ENCODE measurements around the gene REXO1.

REXO1 gene

DNA sequence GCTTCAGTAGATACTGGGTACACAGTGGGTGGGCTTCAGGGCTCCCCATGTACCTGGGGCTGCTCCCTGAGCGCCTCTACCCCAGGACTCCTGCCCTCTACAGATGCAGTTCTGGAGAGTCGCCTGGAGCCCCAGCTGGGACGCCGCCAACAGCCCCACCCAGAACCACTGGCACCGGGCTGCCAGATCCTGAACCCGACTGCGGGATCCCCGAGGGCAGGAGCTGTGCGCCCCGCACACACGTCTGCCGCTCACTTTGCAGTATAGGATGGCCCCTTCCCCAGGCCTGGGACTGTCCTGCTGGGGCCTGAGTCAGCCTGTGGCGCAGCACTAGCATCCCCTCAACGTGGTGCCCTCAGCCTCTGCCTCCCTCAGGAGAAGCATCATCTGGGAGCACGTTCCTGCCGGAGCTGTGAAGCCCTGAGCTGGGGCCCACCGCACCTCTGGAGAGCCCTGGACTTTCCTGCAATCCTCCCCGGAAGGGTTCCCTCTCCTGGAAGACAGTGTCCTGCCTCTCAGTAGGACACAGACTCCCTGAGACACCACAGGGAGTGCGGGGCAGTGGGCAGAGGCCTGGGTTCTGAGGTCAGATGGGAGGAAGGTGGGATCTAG is 3.7 kb downstream of the REXO1 start:
- peaks cover 9% of the 10 kb centered on the region for H3K4me1 ChIP-seq (ENCODE audit: insufficient read depth, low read length)
- no peaks in the 10 kb centered on the region for H3K27me3 ChIP-seq (ENCODE audit: insufficient read depth, low read length)
- WGBS: 95% methylated on average over 18 of the region's 19 CpGs
- H3K36me3 ChIP-seq (ENCODE audit: insufficient read depth, low read length): no peaks in the 10 kb centered on the region
- H3K9ac ChIP-seq (ENCODE audit: low read depth, low read length): no peak overlapping the region
- H3K4me3 ChIP-seq (ENCODE audit: low read length): no peak overlapping the region
- no peaks in the 10 kb centered on the region for H3K9me3 ChIP-seq (ENCODE audit: insufficient read depth, low read depth, low read length)
- no peak overlapping the region for H3K27ac ChIP-seq (ENCODE audit: low read depth, low read length)

DNA sequence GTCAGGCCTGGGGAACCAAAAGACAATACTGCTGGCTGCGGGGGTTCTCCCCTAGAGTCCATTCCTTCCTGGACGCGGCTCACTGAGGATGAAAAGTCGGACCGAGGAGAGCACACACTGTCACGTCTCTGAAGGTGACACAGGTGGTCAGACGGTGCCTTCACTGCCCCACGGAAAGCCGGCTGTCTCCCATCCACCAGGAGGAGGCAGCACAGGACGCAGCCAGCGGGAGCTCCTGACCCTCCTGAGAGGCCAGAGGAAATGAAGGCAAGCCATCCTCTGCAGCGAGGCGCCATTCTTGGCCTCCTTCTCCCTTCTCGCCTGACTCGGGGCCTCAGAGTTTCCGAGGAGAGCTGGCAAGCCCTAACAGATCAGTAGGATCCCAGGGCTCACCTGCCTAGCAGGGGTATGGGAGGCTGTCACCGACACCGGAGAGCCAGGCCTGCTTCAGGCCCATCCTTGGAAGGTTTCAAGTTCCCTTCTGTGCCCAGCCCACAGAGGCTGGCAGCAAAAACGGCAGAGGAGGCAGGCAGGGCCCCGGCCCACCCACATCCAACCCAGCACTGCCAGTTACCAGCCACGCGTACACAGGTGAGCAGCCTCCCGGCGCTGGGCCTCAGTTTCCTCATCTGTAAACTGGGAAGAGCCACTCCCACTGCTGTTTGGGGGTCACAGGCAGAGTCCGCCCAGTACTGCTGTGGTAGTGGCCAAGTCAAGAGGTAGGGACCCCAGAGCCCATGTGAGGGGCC is 4.5 kb downstream of the REXO1 start:
- WGBS: 90% methylated on average over 25 of the region's 25 CpGs
- Histone ChIP-seq H3K36me3 (ENCODE audit: insufficient read depth, low read length) (no peaks in the 10 kb centered on the region), H3K27me3 (ENCODE audit: insufficient read depth, low read length) (no peaks in the 10 kb centered on the region), H3K4me3 (ENCODE audit: low read length) (no peak overlapping the region), H3K27ac (ENCODE audit: low read depth, low read length) (no peak overlapping the region), H3K9ac (ENCODE audit: low read depth, low read length) (no peak overlapping the region), H3K4me1 (ENCODE audit: insufficient read depth, low read length) (peaks cover 9% of the 10 kb centered on the region), H3K9me3 (ENCODE audit: insufficient read depth, low read depth, low read length) (no peaks in the 10 kb centered on the region)

DNA sequence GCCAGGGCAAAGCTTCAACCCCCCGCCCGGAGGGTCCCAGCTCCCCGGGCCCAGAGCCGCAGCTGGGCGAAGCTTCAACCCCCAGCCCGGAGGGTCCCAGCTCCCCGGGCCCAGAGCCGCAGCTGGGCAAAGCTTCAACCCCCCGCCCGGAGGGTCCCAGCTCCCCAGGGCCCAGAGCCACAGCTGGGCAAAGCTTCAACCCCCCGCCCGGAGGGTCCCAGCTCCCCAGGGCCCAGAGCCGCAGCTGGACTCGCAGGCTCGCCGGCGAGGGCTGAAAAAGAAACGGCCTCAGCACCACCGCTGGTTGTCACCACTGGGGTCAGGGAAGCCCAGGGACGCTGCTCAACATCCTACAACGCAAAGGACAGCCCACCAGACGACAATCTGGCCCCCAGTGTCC is 5.2 kb downstream of the REXO1 start:
- Histone ChIP-seq H3K27ac (ENCODE audit: low read depth, low read length) (no peak overlapping the region), H3K9me3 (ENCODE audit: insufficient read depth, low read depth, low read length) (no peaks in the 10 kb centered on the region), H3K9ac (ENCODE audit: low read depth, low read length) (peak overlapping the region; percentile 5; the same call in 1 of the 2 replicates), H3K36me3 (ENCODE audit: insufficient read depth, low read length) (no peaks in the 10 kb centered on the region), H3K4me3 (ENCODE audit: low read length) (no peak overlapping the region), H3K27me3 (ENCODE audit: insufficient read depth, low read length) (no peaks in the 10 kb centered on the region), H3K4me1 (ENCODE audit: insufficient read depth, low read length) (peaks cover 9% of the 10 kb centered on the region)
- 93% methylated on average over 22 of the region's 22 CpGs for WGBS

DNA sequence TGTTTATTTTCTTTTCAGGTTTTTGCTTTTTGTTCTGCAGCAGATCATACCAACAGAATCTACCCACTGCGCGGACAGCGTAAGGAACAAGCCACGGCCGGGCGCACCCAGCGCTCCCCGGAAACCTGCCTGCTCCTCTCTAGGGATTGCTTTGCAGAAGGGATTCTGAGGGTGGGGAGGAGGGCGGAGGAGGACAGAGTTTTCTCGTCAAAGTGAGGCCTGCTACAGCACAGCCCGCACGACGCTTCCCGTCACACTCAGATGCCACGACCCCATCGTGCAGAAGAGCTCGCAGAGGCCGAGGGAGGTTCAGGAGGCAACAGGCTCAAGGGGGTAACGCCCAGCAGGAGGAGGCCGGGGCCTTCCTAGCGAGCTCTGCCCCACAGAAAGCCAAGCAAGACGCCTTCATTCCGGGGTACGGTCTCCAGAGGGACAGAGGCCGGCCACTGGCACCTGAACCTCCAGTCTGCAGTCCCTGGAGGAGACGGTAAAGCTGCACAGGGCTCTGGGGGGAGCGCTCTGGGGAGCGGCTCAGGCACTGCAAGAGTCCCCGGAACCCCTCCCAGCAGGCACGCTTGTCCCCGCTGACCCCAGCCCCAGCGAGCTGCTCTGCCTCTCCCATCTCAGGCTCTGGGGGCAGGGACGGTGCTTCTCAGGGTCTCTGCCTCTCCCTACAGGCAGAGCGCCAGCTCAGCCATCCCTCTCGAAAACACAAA is 6.9 kb downstream of the REXO1 start:
- Histone ChIP-seq H3K36me3 (ENCODE audit: insufficient read depth, low read length) (no peaks in the 10 kb centered on the region), H3K4me3 (ENCODE audit: low read length) (no peak overlapping the region), H3K27me3 (ENCODE audit: insufficient read depth, low read length) (no peaks in the 10 kb centered on the region), H3K9me3 (ENCODE audit: insufficient read depth, low read depth, low read length) (no peaks in the 10 kb centered on the region), H3K27ac (ENCODE audit: low read depth, low read length) (0 out of 2 replicates have a peak overlapping the region, but pooled peaks have one; percentile 13), H3K9ac (ENCODE audit: low read depth, low read length) (no peak overlapping the region; the same call in 1 of the 2 replicates), H3K4me1 (ENCODE audit: insufficient read depth, low read length) (no peaks in the 10 kb centered on the region)
- WGBS: 92% methylated on average over 35 of the region's 35 CpGs

DNA sequence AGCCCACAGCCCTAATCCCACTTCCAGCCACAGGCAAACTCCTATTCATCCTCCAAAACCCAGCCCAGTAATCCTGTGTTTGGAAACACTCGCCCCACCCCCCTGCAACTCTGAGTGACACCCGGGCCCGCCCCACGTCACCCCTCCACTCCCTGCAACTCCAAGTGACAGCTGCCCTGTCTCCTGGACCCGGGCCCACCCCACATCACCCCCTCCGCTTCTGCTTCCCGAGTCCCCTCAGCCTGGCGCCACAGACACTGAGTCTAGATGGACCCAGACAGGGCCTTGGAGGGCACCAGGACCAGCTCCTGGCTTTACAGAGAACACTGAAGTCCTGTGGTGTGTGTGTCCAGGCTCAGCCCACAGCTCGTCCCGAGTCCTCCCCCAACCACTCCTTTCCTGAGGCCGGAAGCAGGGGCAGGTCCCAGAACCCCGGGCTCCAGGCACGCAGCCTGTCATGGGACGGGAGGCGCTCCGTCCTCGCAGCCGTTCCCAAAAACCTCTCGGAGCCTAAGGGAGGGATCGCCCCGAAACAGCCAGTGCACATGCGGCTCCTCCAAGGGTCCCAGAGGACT is 7.7 kb downstream of the REXO1 start:
- H3K4me3 ChIP-seq (ENCODE audit: low read length): no peak overlapping the region
- H3K27me3 ChIP-seq (ENCODE audit: insufficient read depth, low read length): no peaks in the 10 kb centered on the region
- no peaks in the 10 kb centered on the region for H3K36me3 ChIP-seq (ENCODE audit: insufficient read depth, low read length)
- no peaks in the 10 kb centered on the region for H3K4me1 ChIP-seq (ENCODE audit: insufficient read depth, low read length)
- 0 out of 2 replicates have a peak overlapping the region, but pooled peaks have one; percentile 13 for H3K27ac ChIP-seq (ENCODE audit: low read depth, low read length)
- H3K9ac ChIP-seq (ENCODE audit: low read depth, low read length): peak overlapping the region; percentile 14; the same call in 1 of the 2 replicates
- 89% methylated on average over 22 of the region's 22 CpGs for WGBS
- H3K9me3 ChIP-seq (ENCODE audit: insufficient read depth, low read depth, low read length): no peaks in the 10 kb centered on the region

DNA sequence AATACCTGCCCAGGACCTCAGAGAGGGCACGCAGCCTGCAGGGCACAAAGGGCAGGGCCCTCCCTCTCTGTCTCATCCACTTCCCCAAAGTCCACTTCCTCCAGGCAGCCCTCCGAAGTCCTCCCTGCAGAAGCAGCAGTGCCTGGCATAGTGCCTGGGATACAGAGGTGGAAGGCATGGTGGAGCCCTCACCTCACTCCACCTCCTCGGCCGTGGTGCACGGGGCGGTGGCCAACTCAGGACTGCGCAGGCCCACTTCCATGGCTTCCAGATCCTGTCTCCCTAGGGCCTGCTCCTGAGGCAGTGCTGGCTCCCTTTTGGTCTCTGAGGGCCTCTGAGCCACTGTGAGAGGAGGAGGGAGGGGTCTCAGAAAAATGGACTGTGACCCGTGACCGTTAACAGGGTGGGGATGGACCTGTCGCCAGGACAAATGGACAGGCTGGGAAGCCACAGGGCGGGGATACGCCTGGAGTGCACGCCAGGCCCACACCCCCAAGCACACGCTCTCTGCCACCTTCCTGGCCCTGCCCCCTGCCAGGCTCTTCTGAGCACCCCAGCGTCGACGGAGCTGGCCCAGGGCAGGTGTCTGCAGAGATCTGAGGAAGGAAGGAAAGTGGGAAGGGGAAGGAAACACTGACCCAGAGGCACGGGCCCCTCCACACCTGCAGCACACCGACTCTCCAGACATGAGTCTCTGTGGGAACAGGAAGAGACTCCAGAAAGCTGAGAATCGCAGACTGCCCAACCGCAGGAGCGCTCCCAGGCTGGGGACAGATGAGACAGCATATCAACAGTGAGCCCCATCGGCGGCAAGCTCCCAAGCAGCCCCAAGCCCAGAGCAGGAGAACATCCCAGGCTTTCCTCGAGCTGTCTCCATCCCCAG is 8.4 kb downstream of the REXO1 start:
- no peak overlapping the region for H3K4me3 ChIP-seq (ENCODE audit: low read length)
- no peaks in the 10 kb centered on the region for H3K4me1 ChIP-seq (ENCODE audit: insufficient read depth, low read length)
- no peaks in the 10 kb centered on the region for H3K36me3 ChIP-seq (ENCODE audit: insufficient read depth, low read length)
- no peaks in the 10 kb centered on the region for H3K27me3 ChIP-seq (ENCODE audit: insufficient read depth, low read length)
- H3K9ac ChIP-seq (ENCODE audit: low read depth, low read length): no peak overlapping the region
- no peak overlapping the region for H3K27ac ChIP-seq (ENCODE audit: low read depth, low read length)
- 95% methylated on average over 25 of the region's 25 CpGs for WGBS
- no peaks in the 10 kb centered on the region for H3K9me3 ChIP-seq (ENCODE audit: insufficient read depth, low read depth, low read length)

DNA sequence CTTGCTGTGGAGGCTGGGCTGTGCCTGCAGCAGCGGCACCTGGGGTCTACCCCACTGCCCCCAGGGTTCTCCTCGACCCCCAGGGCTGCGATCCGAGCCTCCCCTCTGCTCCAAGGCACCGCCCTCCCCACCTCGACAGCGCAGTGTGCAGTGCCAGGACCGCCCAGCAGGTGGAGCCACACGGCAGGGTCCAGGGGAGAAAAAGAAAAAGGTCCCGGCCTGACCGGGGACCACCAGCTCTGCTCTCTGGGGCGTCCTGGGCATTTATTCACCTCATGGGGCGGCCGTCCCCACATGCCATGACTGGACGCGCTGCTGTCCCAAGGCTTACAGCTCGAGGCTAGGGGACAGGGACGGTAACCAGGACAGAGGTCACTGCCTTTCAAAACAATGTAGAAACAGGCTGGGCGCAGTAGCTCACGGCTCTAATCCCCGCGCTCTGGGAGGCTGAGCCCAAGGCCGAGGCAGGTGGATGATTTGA is 10.6 kb downstream of the REXO1 start:
- 41% methylated on average over 23 of the region's 23 CpGs for WGBS
- no peak overlapping the region for H3K27ac ChIP-seq (ENCODE audit: low read depth, low read length)
- H3K4me3 ChIP-seq (ENCODE audit: low read length): no peak overlapping the region
- no peaks in the 10 kb centered on the region for H3K9me3 ChIP-seq (ENCODE audit: insufficient read depth, low read depth, low read length)
- no peak overlapping the region for H3K9ac ChIP-seq (ENCODE audit: low read depth, low read length)
- no peaks in the 10 kb centered on the region for H3K36me3 ChIP-seq (ENCODE audit: insufficient read depth, low read length)
- H3K4me1 ChIP-seq (ENCODE audit: insufficient read depth, low read length): no peaks in the 10 kb centered on the region
- H3K27me3 ChIP-seq (ENCODE audit: insufficient read depth, low read length): no peaks in the 10 kb centered on the region

DNA sequence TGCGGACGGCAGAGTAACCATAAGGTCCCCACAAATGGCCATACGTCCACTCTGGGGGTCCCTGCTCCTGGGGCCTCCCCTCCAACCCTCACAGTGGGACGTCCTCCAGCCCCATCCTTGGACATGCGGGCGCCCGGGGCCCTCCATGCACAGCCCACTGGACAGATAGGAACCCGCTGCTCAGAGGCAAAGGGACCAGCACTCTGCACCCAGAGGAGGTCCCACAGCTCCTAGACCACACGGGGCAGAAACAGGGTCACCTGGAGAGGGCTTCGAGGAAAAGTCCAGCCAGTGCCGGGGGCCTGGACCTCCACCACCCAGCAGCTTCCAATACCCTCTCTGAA is 11.1 kb downstream of the REXO1 start:
- no peak overlapping the region for H3K9ac ChIP-seq (ENCODE audit: low read depth, low read length)
- H3K27ac ChIP-seq (ENCODE audit: low read depth, low read length): no peak overlapping the region
- no peaks in the 10 kb centered on the region for H3K4me1 ChIP-seq (ENCODE audit: insufficient read depth, low read length)
- no peaks in the 10 kb centered on the region for H3K36me3 ChIP-seq (ENCODE audit: insufficient read depth, low read length)
- H3K27me3 ChIP-seq (ENCODE audit: insufficient read depth, low read length): no peaks in the 10 kb centered on the region
- WGBS: 87% methylated on average over 11 of the region's 11 CpGs
- H3K4me3 ChIP-seq (ENCODE audit: low read length): no peak overlapping the region
- no peaks in the 10 kb centered on the region for H3K9me3 ChIP-seq (ENCODE audit: insufficient read depth, low read depth, low read length)

DNA sequence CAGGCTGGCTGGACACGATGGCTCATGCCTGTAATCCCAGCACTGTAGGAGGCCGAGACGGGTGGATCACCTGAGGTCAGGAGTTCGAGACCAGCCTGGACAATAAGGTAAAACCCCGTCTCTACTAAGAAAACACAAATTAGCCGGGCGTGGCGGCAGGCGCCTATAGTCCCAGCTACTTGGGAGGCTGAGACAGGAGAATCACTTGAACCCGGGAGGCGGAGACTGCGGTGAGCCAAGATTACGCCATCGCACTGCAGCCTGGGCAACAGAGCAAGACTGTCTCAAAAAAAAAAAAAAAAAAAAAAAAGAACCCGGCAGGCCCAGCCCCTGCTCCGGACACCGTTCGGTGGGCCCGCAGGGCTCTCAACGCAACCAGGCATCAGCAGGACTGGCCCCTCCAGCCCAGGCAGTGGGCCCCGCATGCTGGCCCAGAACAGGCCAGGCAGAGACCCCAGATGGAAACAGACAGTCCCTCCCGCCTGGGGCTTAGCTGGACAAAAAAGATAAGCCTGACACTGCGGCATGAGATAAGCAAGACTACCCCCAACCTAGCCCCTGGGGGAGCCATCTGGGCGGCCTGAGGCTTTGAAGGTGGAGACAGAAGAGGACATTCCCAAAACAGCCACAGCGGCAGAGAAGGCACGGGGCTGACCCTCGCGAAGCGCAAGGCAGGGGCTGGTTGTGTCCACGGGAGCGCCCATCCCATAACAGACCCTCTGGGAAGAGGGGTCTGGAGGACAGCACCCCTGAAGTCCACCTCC is 11.6 kb downstream of the REXO1 start:
- no peaks in the 10 kb centered on the region for H3K4me1 ChIP-seq (ENCODE audit: insufficient read depth, low read length)

DNA sequence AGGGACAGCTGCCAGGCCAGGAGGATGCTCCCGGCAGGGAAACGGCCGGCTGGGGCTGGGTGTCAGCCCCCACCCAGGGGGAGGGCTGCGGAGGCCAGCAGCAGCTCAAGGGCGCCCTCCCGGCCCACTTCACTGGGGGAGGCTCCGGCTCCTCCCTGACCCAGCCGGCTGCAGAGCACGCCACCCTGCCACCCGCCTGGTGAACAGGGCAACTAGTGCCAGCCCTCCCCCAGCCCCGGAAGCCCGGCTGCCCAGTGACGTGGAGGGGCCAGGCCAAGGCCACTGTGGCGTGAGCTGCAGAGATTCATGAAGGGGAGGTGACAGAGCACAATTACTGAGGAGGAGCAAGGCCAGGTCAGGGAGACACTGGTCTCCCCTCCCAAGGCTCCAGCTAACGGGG is 14.7 kb downstream of the REXO1 start:
- no peak overlapping the region for H3K9ac ChIP-seq (ENCODE audit: low read depth, low read length)
- no peak overlapping the region for H3K4me3 ChIP-seq (ENCODE audit: low read length)
- WGBS: 91% methylated on average over 15 of the region's 15 CpGs
- H3K27me3 ChIP-seq (ENCODE audit: insufficient read depth, low read length): no peaks in the 10 kb centered on the region
- no peaks in the 10 kb centered on the region; the same call in 1 of the 2 replicates for H3K36me3 ChIP-seq (ENCODE audit: insufficient read depth, low read length)
- no peak overlapping the region for H3K27ac ChIP-seq (ENCODE audit: low read depth, low read length)
- H3K9me3 ChIP-seq (ENCODE audit: insufficient read depth, low read depth, low read length): no peaks in the 10 kb centered on the region
- H3K4me1 ChIP-seq (ENCODE audit: insufficient read depth, low read length): no peaks in the 10 kb centered on the region

More for the DNA sequence above, 11.6 kb downstream of the REXO1 start:
- no peak overlapping the region for H3K4me3 ChIP-seq (ENCODE audit: low read length)
- no peaks in the 10 kb centered on the region for H3K36me3 ChIP-seq (ENCODE audit: insufficient read depth, low read length)
- WGBS: 94% methylated on average over 31 of the region's 31 CpGs
- H3K27ac ChIP-seq (ENCODE audit: low read depth, low read length): no peak overlapping the region
- H3K9me3 ChIP-seq (ENCODE audit: insufficient read depth, low read depth, low read length): no peaks in the 10 kb centered on the region
- no peaks in the 10 kb centered on the region for H3K27me3 ChIP-seq (ENCODE audit: insufficient read depth, low read length)
- H3K9ac ChIP-seq (ENCODE audit: low read depth, low read length): no peak overlapping the region
